ENCODE data around the gene DTNBP1. TPM values are rescaled to one million over a fixed set of nuclear protein-coding genes. Genes with fewer than 3 reads are reported as not detected.

The DTNBP1 gene
- total RNA-seq, 6 donors from 2014 or later: 16.2 to 33.5 (median 21.3) TPM

DNA sequence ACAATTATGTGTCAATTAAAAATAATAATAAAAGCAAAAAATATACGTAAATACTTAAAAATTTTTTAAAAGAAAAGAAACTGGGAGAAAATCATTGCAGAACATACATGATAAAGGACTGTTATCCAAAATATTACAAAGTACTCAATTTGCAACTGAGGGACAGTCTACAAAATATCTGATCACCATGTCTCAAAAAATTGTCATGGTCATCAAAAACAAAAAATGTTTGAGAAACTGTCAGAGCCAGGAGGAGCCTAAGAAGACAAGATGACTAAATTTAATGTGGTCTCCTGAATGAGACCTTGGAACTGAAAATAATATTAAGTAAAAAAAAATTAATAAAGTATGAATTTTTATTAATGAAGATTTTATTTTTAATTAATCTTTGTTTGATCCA is 43.5 kb downstream of the DTNBP1 start:
- ATAC-seq (ENCODE audit: low FRiP score in 2 of 2): no peak
- H3K27me3 ChIP-seq: no peaks in the 10 kb centered on the region
- DNase-seq: no peak
- H3K27ac ChIP-seq: no peak overlapping the region
- peaks cover 0 to 7% (median 0%) of the 10 kb centered on the region in 4 donors for H3K36me3 ChIP-seq
- no peak overlapping the region for H3K4me3 ChIP-seq
- WGBS, 2 donors: 94 to 100% methylated on average over 1 of the region's 1 CpG
- no peaks in the 10 kb centered on the region for H3K9me3 ChIP-seq
- peaks cover 25 to 30% (median 27%) of the 10 kb centered on the region in 4 donors for H3K4me1 ChIP-seq
- TF ChIP-seq EP300 (IDR thresholded peaks at IDR 0.05): no peak
- TF ChIP-seq POLR2AphosphoS5 (IDR thresholded peaks at IDR 0.05): no peak
- TF ChIP-seq CTCF (IDR thresholded peaks at IDR 0.05): no peak
- TF ChIP-seq POLR2A (IDR thresholded peaks at IDR 0.05): no peak

- TF ChIP-seq EP300 (IDR thresholded peaks at IDR 0.05) (no peak), POLR2A (IDR thresholded peaks at IDR 0.05) (no peak), CTCF (IDR thresholded peaks at IDR 0.05) (no peak), POLR2AphosphoS5 (IDR thresholded peaks at IDR 0.05) (no peak)
- WGBS, 2 donors: 94 to 95% methylated on average over 6 of the region's 6 CpGs
- H3K4me1 ChIP-seq: peaks cover 25 to 30% (median 27%) of the 10 kb centered on the region in 4 donors
- no peaks in the 10 kb centered on the region for H3K27me3 ChIP-seq
- peaks cover 0 to 7% (median 0%) of the 10 kb centered on the region in 4 donors for H3K36me3 ChIP-seq
- no peaks in the 10 kb centered on the region for H3K9me3 ChIP-seq
- no peak overlapping the region for H3K27ac ChIP-seq
- DNase-seq (no peak), ATAC-seq (ENCODE audit: low FRiP score in 2 of 2) (no peak)
- no peak overlapping the region for H3K4me3 ChIP-seq
Observed at GRCh38 chr6:15618685-15619084, 44.1 kb downstream of the DTNBP1 start.

- DNase-seq (no peak), ATAC-seq (ENCODE audit: low FRiP score in 2 of 2) (no peak)
- H3K4me3 ChIP-seq: no peak overlapping the region
- no peaks in the 10 kb centered on the region for H3K27me3 ChIP-seq
- H3K4me1 ChIP-seq: peaks cover 3 to 9% (median 7%) of the 10 kb centered on the region in 4 donors
- no peaks in the 10 kb centered on the region for H3K9me3 ChIP-seq
- no peak for TF ChIP-seq EP300 (IDR thresholded peaks at IDR 0.05)
- no peak for TF ChIP-seq POLR2AphosphoS5 (IDR thresholded peaks at IDR 0.05)
- no peak for TF ChIP-seq CTCF (IDR thresholded peaks at IDR 0.05)
- TF ChIP-seq POLR2A (IDR thresholded peaks at IDR 0.05): no peak
- 89 to 96% methylated on average over 5 of the region's 5 CpGs for WGBS, 2 donors
- H3K27ac ChIP-seq: no peak overlapping the region
- peaks cover 0 to 7% (median 0%) of the 10 kb centered on the region in 4 donors for H3K36me3 ChIP-seq
Observed at GRCh38 chr6:15616261-15616660, 46.6 kb downstream of the DTNBP1 start.

DNA sequence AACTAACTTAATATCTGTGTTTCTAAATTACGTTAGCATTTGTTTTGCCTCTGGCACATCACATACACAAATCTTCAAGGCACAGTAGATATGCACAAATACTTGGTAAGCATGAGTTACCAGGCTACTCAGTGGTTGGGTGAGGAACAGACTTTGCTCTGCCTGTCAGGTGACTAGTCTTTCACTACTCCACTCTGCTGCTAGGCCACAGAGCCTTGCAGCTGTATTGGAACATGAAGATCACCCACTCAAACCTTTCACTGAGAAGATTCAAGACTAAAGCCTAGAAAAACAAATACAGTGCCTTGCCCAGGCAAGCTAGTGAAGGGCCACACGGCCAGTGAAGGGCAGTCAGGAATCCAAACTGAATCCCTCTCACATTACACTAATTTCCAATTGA is 47.0 kb downstream of the DTNBP1 start:
- no peak overlapping the region for H3K27ac ChIP-seq
- ATAC-seq (ENCODE audit: low FRiP score in 2 of 2): no peak
- WGBS, 2 donors: 67 to 84% methylated on average over 2 of the region's 2 CpGs

More for the DNA sequence above, 47.0 kb downstream of the DTNBP1 start:
- Histone ChIP-seq H3K4me1 (peaks cover 0 to 6% (median 4%) of the 10 kb centered on the region in 4 donors), H3K9me3 (no peaks in the 10 kb centered on the region), H3K27me3 (no peaks in the 10 kb centered on the region), H3K36me3 (peaks cover 0 to 7% (median 0%) of the 10 kb centered on the region in 4 donors), H3K4me3 (no peak overlapping the region)
- TF ChIP-seq POLR2AphosphoS5 (IDR thresholded peaks at IDR 0.05): no peak
- no peak for TF ChIP-seq EP300 (IDR thresholded peaks at IDR 0.05)
- no peak for TF ChIP-seq CTCF (IDR thresholded peaks at IDR 0.05)
- TF ChIP-seq POLR2A (IDR thresholded peaks at IDR 0.05): no peak
- no peak for DNase-seq
